Stimulated activated naive CD4-positive, alpha-beta T cell treated with Interleukin-2 at 50 U/mL for 16 hours (primary cell): ENCODE data around the gene CXCL8.
"Not testable (repeated sequence)": the region's sequence is repeated elsewhere in the genome, so short reads cannot be mapped to it uniquely, and the experiment has no call there.

Source experiments
- DNase-seq: peaks from one replicate; lab custom pipeline; 2025; lab: John Stamatoyannopoulos, UW

CXCL8 gene

GRCh38 chr4:73740353-73740778 lies at the start of gene CXCL8:
TSS of gene CXCL8 (plus strand) at chr4:73740569. CDS start at chr4:73740659, 90 bp downstream.
- no peak for DNase-seq

- DNase-seq: not testable (repeated sequence)
Observed at GRCh38 chr4:73691201-73691600, 49.2 kb upstream of the CXCL8 start.

DNA sequence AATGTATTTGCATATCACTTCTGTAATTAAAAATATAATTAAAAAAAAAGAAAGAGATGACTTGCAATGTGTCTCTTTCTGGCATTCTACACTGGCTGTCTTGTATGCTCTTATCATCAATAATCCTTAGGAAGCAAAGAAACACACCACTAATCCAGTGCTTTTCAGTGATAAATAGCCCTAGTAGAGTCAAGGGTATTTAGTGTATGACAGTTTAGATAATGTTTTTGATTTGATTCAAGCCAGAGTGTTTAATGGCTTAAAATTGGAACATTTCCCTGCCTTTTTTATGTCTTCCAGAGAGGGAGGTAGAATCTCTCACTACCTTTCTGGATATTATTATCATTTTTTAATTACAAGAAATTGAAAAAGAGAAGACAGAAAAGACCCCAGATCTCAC lies 48.6 kb upstream of the CXCL8 start:
- DNase-seq: no peak

DNA sequence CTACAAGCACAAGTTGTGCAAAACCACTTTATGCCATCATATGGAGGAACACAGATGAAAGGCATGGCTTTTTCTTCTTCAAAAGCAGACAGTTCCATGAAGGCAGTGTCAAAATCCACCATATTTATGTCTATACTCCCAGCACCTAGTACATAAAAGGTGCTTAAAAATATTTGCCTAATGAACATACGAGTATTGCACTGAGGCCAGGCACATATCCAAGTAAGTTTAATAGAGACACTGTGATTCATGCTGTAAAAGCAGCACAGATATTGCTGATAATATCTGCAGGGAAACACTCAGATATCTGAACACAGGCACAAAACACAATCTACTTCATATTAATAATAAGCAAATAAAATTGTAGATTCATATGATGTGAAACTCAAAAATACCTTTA lies 48.1 kb upstream of the CXCL8 start:
- no peak for DNase-seq

DNA sequence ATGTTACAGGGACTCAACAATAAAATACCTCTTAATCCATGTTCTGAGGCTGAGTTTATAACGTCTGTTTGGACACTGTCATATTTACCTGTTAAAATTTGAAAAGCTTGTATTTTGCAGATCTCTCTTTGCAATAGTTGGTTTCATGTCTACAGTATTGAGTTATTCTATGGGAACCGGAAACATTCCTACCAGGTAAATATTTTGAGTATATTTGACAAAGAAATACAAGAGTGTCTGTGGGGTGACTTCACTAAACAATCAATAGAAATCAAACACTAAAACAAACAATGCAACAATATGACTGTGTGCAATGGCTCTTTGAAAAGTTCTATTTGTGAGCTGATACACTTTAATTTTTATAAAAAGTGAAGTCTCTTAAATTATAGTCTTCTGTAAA lies 47.7 kb upstream of the CXCL8 start:
- DNase-seq: no peak

DNA sequence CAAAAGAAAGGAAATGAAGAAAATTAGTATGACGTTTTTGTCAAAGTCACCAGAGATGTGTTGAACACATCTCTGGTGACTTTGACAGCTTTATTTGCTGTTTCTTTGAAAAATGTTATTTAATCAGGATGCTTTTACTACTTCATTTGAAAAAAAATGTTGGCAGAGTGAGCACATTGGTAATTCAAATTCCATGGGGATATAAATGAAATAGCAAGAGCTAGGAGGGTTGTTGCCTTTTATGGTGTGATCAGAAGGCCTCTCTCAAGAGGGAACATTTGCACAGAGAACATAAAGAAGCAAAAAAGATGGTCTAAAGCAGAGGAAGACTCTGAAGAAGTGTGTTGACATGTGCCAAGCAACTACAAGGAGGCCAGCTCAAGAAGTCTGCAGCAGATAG lies 46.6 kb upstream of the CXCL8 start:
- DNase-seq: no peak

DNA sequence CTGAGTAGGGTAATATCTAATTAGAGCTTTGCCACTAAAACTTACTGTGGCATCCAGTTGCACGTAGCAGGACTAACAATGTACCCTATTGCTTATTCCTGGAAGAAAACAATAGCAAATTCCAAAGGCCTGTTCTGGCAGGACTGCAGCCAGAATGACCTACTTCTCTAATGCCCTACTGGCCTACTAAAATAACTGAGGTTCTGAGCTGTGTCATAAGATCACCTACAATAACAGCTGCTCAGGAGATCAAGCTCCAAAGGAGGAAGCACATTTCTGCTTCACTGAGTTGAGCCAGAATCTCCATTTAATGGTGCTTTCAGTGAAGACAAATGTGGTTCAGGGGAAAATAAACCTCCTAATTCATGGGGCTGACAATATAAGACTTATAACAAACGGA lies 42.2 kb upstream of the CXCL8 start:
- no peak for DNase-seq

GRCh38 chr4:73701116-73701515 lies 39.3 kb upstream of the CXCL8 start:
- no peak for DNase-seq

- no peak for DNase-seq
Observed at GRCh38 chr4:73702796-73703287, 37.5 kb upstream of the CXCL8 start.

DNA sequence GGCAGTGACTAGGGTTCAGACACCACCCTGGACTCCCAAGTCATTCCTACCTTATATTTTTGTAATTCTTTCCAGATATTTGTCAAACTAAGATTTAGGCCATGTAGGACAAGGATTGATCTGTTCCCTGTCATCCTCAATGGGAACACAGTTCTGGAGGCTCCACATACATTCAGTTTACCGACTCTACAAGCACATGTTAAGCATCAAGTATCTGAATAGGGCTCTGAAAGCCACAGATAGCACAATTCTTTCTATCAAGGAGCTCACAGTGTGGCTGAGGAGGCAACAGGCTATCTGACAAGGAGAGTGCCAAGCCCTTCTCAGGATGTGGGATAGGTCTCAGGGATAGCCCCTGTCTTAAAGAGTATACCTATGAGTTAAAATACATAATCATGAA lies 37.0 kb upstream of the CXCL8 start:
- no peak for DNase-seq

- DNase-seq: no peak
Observed at GRCh38 chr4:73704314-73705055, 35.9 kb upstream of the CXCL8 start.

DNA sequence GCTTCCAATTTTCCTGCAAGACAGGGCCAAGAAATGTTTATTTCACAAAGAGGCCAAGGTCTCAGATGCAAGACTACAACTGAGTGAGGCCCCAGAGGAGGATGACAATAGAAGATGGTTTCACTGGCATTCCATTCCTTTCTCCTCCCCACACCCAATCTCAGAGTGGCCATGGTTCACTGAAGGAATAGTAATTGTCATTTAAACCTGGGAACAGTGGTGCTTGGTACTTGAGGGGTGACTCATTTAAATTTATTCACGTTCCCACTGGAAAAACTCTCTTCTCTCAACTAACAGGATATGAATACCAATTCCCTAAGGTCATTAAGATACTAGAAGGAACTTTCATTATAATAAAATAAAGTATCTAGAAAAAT lies 35.3 kb upstream of the CXCL8 start:
- no peak for DNase-seq

- no peak for DNase-seq
Observed at GRCh38 chr4:73705721-73706120, 34.6 kb upstream of the CXCL8 start.

- no peak for DNase-seq
Observed at GRCh38 chr4:73706811-73707210, 33.6 kb upstream of the CXCL8 start.

- no peak for DNase-seq
Observed at GRCh38 chr4:73707269-73707875, 33.0 kb upstream of the CXCL8 start.

GRCh38 chr4:73707918-73708577 lies 32.3 kb upstream of the CXCL8 start:
- DNase-seq: no peak

DNA sequence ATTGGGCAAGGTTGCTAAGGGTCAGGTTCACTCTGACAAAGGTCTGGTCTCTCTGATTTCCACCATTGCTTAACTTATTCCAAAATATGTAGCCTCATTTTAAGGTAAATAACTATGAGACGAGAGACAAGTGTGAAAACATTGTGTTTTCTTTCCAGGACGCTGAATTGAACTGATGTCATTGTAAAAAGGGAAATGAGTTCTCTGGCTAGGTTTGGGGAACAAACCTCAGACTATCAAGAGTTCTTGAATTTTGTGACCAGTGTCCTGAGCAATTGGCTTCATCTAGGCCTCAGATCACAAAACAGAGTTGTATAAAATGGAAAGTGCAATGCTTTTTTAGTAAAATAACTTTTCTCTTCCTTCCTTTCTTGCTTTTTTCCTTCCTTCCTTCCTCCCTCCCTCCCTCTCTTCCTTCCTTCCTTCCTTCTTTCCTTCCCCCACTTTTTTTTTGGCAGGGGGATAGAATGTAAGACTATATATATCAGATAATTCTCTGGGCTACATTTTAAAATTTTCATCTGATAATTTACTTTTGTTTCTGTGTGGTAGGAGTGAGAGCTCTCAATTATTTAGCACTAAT lies 30.8 kb upstream of the CXCL8 start:
- no peak for DNase-seq

GRCh38 chr4:73710094-73710493 lies 30.3 kb upstream of the CXCL8 start:
- no peak for DNase-seq

DNA sequence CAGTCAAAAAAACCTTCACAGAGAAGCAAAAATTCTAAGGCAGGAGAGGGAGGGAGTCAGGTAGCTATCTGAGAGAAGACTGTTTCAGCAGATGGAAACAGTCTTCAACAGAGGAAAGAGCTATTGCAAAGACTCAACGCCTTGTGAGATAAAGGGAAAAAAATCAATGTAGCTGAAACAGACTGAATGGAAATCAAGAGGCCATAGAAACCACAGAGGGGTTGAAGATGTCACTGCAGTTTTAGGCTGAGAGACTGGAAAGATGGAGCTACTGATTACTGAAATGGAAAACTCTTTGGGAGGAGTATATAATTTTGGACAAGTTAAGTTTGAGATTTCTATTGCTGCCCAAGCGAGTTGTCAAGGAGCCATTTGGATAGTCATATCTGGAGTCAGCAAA lies 28.4 kb upstream of the CXCL8 start:
- DNase-seq: no peak

- no peak for DNase-seq
Observed at GRCh38 chr4:73713650-73714049, 26.7 kb upstream of the CXCL8 start.

- DNase-seq: no peak
Observed at GRCh38 chr4:73714647-73715046, 25.7 kb upstream of the CXCL8 start.

GRCh38 chr4:73715659-73716058 lies 24.7 kb upstream of the CXCL8 start:
- no peak for DNase-seq
